ENCODE results near the gene CCDC187.

Gene CCDC187

DNA sequence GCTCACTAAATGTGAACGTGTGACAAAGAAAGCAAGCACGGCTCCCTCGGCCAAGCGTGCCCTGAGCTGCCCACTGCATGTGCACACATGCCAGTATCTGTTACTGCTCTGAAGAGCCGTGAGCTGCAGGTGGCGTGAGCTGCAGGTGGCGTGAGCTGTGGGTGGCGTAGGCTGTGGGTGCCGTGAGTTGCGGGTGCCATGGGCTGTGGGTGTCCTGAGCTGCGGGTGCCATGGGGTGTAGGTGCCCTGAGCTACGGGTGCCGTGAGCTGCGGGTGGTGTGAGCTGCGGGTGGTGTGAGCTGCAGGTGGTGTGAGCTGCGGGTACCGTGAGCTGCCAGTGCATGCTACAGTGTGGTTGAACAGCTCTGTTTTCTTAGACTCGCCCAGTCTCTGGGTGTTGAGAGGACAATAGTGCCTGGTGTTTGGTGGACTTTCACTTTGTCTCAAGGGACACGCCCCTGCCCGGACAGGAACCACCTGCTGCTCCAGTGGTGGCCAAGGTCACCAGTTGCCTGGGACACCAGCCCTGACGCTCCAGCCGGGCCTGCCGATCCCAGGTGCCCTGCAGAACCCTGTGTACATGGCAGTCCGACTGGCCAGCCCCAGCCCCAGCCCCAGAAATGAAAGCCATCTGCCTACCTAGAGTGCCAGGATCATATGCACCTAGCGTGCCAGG, 6.7 kb downstream of the CCDC187 start:
- FAIRE-seq = no peak

DNA sequence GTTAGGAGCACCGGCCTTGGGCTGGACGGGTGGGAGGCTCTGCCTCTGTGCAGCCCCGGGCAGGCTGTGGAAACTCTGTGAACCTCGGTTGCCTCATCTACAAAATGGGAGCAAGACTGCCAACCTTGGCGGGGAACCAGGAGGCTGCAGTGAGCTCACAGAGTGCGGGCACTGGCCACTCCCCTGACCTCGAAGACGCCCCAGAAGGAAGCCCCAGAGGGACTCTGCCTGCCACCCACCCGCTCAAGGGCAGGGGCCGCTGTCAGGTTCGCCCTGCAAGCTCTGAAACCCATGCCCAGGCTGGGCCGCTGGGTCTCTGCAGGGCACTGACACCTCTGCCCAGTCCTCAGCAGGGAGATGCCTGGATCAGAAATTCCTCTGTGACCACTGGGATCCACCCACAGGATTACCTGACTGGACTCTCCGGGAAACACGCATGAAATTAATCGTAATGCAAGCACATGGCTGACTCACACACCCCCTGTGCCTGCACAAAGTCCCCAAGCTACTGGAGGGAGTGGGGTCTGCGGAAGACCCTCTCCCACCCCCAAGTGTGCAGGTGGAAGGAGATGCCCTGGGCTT, 7.4 kb downstream of the CCDC187 start:
- FAIRE-seq = no peak

DNA sequence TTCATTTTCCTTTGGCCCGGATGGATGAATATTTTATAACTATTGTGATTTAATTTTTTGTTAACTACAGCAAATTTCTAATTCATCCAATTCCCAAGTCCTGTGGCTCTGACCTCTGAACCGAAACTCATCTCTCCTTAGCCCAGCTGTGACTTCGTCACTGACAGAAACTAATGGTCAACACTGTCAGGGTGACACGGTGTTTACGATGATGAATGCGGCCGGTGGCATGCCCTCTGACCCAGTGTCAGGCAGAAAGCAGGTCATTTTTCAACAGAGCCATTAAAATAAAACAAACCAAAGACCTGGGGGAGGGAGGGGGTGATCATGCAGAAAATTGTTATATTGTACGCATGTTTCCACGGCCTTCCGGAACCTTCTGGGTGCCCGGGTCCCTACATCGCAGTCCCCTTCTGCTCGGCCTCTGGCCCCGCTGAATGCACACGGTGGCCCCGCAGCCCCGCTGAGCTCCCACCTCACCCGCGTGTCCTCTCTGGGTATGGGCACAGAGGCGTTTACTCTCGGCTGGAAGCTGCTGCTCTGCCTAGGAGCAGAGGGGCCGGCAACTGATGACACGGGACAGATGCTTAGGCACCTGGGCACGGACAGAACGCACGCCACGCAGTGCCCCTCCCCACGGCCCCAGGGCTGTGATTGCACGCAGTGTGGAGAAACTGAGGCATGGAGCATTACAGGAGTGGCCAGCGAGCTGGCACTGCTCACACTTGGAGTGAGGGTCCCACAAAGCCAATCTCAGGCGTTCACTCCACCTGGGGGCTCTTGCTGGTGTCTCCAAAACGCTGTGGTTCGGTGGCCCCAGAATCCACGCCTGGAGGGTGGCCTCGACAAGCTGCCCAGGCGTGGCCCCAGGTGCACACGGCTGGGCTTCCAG, 8.1 kb downstream of the CCDC187 start:
- FAIRE-seq = no peak

DNA sequence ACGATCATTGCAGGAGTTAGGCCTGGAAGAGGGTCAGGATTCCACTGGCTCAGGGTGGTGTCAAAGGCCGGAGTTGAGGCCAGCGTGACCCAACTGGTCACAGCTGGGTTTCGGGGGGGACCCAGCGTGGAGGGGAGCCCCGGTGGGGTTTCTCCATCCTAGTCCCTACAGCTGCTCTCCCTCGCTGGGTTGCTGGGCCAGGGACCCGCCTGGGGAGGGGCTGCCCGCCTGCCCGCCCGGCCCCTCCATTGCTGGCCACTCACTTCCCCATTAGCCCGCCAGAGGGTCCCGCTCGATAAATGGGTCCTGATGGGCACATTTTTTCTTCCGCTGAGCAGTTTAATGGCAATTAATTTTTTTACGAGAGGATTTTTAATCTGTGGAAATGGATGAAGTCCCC, 8.8 kb downstream of the CCDC187 start:
- no peak for FAIRE-seq

GRCh38 chr9:136294437-136294836, 9.5 kb downstream of the CCDC187 start:
- no peak for FAIRE-seq

GRCh38 chr9:136293476-136294077, 10.3 kb downstream of the CCDC187 start:
- no peak for FAIRE-seq

DNA sequence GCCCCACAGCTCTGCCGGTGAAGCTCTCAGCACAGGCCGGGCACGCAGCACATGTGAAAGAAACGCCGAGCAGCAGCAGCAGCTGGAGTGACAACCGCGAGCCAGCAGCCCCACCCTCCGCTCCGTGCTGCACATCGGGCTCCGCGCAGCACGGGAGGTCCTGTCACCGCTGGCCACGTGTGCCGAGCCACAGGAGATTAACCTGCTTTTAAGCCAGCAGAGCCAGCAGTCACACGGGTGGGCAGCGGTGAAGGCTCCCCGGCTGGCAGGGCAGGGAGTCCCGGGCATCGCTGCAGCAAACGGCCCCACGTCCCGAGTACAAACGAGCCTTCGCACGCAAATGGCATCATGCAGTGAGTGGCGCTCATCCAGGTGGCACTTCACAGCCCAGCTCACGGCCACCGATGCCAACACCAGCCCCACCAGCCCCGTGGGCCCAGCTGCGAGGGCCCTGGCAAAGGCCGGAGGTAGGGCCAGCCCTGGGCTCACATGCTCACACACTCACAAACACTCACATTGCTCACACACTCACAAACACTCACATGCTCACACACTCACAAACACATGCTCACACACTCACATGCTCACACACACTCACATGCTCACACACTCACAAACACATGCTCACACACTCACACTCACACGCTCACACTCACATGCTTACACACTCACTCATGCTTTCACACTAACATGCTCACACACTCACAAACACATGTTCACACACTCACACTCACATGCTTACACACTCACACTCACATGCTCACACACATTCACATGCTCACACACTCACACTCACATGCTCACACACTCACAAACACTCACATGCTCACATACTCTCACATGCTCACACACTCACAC, 11.1 kb downstream of the CCDC187 start:
- no peak for FAIRE-seq

- no peak for FAIRE-seq
These were observed 11.8 kb downstream of the CCDC187 start for GRCh38 chr9:136292026-136292538.

GRCh38 chr9:136291306-136292025, 12.4 kb downstream of the CCDC187 start:
- no peak for FAIRE-seq

GRCh38 chr9:136290508-136291000, 13.3 kb downstream of the CCDC187 start:
- no peak for FAIRE-seq

DNA sequence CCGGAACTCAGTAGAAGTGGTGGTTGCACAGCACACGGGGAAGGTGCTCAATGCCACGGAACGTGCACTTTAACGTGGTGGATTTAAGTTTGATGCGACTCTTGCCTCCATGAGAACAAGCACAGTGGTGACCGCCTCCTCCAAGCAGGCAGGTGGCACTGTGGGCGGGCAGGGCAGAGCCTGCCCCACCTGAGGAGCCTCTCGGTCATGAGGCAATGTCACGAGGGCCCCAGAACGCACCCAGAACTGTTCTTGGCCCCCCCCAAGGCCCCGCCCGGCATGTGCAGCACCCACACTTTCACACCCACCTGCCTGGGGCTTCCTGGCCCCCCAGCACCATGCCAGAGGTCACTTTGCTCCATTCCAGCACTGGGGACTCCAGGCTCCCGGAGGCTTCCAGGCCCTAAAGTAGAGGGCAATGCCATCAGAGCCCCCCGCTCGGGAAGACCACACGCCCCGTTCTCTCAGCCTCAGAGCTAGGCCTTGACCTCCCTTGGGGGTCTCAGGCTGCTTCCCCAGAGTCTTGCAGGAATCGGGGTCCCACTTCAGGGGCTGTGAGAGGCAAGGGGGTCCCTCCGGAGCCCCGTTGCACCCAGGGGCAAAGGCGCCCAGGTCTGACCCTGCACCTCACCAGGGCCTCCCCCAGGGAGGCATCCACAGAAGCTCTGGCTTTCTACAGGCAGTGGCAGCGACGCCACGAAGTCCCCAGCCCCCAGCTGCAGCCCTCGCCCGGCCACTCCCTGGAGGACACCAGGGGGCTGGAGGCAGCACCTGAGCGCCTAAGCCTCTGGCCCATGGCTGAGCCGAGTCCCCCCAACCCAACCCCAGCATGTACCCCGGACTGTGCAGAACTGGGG, 14.0 kb downstream of the CCDC187 start:
- no peak for FAIRE-seq

DNA sequence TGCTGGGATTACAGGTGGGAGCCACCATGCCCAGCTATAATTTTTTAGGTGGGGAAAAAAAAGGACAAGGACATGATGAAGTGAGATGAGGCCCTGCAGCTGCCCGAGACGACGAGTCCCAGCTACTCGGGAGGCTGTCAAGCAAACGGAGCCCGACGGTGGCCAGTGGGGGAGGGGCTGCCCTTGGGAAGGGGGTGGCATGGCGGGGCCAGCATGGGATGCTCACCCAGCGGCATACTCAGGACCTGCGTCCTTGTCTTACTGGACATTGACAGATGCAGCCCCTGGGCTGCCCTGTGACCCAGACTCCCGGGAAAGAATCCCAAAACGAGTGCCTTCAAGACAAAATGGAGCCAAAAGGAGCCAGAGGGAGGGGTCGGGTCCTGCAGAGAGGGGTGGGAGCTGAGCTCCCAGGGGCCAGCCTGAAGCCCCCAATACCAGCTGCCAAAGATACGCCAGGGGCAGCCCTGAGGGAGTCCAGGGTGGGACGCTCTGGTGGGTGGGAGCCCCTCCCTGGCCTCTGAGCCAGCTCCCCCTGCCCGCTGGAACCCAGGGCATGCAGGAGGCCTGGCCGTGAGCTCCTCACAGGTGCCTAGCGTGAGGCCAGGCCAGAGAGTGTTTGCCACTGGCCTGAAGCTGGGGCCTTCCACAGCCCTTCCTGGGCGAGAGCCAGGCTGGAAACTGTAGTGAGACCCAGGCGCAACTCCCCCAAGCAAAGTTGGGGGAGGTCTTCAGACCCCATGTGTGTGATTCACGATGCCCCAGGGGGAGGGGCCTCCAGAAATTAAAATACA, 15.7 kb downstream of the CCDC187 start:
- no peak for FAIRE-seq

GRCh38 chr9:136286987-136287379, 16.9 kb downstream of the CCDC187 start:
- no peak for FAIRE-seq

GRCh38 chr9:136286359-136286986, 17.4 kb downstream of the CCDC187 start:
- FAIRE-seq = no peak

GRCh38 chr9:136285501-136286358, 18.2 kb downstream of the CCDC187 start:
- no peak for FAIRE-seq

DNA sequence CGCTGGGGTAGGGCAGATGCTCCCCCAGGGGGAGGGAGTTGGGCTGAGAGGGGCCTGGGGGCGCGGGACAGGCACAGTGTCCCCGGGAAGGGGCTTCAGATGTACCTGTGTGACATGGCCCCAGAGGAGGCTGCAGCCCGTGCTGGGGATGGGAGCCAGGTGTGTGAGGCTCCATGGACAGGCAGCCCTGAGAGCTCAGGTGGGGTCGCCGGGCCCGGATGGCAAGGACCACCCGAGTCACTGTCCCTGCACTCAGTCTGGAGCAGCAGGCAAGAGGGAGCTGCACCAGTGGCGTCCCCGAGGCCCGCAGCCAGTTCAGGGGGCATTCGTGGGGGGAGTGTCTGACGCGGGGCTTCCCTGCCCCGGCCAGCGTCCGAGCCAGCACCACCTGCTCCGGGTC, 18.9 kb downstream of the CCDC187 start:
- no peak for FAIRE-seq

DNA sequence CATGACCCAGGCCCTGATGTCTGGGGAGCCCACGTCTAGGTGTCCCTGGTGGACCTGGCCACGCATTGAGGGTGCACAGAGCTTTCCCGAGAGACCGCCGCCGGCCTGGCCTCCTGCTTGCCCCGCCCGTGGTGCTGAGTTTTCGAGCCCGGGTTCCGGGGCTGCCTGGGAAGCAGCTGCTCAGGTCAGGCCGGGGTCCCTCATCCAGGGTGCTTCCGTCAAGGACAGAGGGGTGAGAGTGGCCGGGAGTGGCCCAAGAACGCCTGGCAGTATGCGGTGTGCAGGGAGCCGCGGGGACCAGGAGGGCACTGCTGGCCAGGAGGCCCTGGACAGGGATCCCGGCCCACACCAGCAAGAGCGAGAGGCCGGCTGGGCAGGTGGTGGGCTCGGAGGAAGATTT, 19.6 kb downstream of the CCDC187 start:
- no peak for FAIRE-seq
